ENCODE measurements around the gene RIPK3.

The RIPK3 gene

DNA sequence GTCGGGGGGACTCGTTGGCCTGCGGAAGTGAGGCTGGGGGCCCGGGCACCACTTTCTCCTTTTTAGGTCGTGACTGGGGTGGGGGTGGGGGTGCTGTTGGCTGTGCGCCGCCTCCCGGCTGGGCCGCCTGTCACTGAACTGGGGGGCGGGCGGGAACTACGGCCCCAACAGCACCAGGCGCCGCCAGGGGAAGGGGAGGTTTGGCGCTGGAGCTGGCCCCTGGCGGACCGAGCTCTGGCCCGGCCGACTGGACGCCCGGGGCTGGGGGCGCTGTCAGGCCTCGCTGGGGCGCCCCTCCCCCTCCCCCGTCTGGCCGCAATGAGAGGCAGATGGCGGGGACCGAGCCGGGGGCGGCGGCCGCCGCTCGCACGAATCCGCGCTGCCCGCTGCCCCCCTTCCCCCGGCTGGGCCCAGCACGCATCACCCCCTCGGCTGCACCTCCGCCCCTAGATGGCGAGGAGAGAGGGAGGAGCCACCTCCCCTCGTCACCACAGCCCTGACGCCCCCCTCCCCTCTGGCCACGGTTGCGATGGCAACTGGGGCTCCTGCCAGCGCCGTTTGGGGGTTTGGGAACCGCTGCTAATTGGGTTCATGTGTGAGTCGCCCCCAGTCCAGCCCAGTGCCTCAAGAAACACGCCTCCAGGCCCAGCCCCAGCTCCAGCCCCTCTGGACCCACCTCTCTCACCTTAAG, 28.9 kb upstream of the RIPK3 start:
- Histone ChIP-seq H3K9ac (ENCODE audit: low read length in 2 of 2) (peak overlapping the region; percentile 91 to 99), H3K4me1 (ENCODE audit: control insufficient read depth, insufficient read depth, low read length) (peaks cover 39% of the 10 kb centered on the region), H3K4me3 (ENCODE audit: low read length in 2 of 2) (peak overlapping the region; percentile 77 to 80), H3K9me3 (ENCODE audit: control insufficient read depth in 2 of 2, low read length in 2 of 2) (no peaks in the 10 kb centered on the region), H3K27ac (ENCODE audit: low read length) (peak overlapping the region; percentile 99), H3K36me3 (ENCODE audit: control insufficient read depth in 2 of 2, insufficient read depth in 2 of 2, low read length in 2 of 2) (peaks cover 12 to 15% of the 10 kb centered on the region in 2 donors), H3K27me3 (ENCODE audit: control insufficient read depth in 1 of 2, insufficient read depth in 2 of 2, low read length in 2 of 2) (no peaks in the 10 kb centered on the region)

DNA sequence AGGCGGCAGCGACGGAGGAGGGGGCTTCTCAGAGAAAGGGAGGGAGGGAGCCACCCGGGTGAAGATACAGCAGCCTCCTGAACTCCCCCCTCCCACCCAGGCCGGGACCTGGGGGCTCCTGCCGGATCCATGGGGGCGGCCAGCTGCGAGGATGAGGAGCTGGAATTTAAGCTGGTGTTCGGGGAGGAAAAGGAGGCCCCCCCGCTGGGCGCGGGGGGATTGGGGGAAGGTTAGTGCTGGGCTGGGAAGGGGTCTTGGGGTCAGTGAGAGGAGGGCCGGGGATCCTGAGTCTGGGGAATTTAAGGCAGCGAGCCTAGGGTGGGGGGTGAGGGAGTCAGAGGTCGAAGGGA, 28.4 kb upstream of the RIPK3 start:
- no peaks in the 10 kb centered on the region for H3K27me3 ChIP-seq (ENCODE audit: control insufficient read depth in 1 of 2, insufficient read depth in 2 of 2, low read length in 2 of 2)
- peak overlapping the region; percentile 77 to 80 for H3K4me3 ChIP-seq (ENCODE audit: low read length in 2 of 2)
- peak overlapping the region; percentile 99 for H3K27ac ChIP-seq (ENCODE audit: low read length)
- peaks cover 7 to 10% of the 10 kb centered on the region in 2 donors for H3K36me3 ChIP-seq (ENCODE audit: control insufficient read depth in 2 of 2, insufficient read depth in 2 of 2, low read length in 2 of 2)
- H3K9ac ChIP-seq (ENCODE audit: low read length in 2 of 2) = peak overlapping the region; percentile 91 to 99
- H3K4me1 ChIP-seq (ENCODE audit: control insufficient read depth, insufficient read depth, low read length) = peaks cover 39% of the 10 kb centered on the region
- no peaks in the 10 kb centered on the region for H3K9me3 ChIP-seq (ENCODE audit: control insufficient read depth in 2 of 2, low read length in 2 of 2)

DNA sequence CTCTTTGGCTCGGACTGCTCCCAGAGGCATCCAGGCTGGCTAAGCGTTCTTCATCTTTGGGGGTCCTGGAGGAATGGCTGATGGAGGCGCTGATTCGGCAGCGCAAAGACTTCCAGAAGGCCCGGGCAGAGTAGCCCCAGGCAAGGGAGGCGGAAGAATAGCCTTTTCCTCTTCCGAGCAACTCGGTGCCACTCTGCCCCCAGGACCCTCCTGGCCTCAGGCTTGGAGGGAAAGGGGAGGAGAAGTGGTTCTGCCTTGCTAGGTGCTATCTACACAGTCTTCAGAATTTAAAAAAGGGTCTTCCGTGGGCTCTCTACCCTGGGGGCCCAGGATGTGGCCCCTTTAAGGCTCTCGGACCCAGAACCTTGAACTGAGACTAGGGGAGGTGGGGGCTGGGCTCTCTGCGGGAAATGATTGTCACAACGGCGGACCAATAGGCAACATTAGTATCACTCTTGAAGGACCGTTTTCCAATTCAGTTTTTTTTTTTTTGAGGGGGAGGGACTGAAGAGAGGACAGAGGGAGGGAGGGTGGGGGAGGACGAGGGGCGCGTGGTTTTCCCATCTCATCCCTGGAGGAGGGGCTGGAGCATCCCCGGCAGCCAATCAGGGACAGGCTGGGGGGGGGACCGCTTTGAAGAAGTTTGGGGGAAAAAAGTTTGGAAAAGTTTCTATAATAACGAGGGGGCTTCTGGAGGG, 27.9 kb upstream of the RIPK3 start, which contains the start of gene NFATC4:
Gene NFATC4, plus strand, starts transcription at position 671 of the 698 bp plus-strand sequence. CDS start 157 bp downstream, outside the sequence.
- Histone ChIP-seq H3K9me3 (ENCODE audit: control insufficient read depth in 2 of 2, low read length in 2 of 2) (no peaks in the 10 kb centered on the region), H3K9ac (ENCODE audit: low read length in 2 of 2) (peak within 1 kb of the TSS; percentile 91 to 99), H3K4me1 (ENCODE audit: control insufficient read depth, insufficient read depth, low read length) (peaks cover 39% of the 10 kb centered on the region), H3K27me3 (ENCODE audit: control insufficient read depth in 1 of 2, insufficient read depth in 2 of 2, low read length in 2 of 2) (no peaks in the 10 kb centered on the region), H3K36me3 (ENCODE audit: control insufficient read depth in 2 of 2, insufficient read depth in 2 of 2, low read length in 2 of 2) (peaks cover 1 to 7% of the 10 kb centered on the region in 2 donors), H3K4me3 (ENCODE audit: low read length in 2 of 2) (peak within 1 kb of the TSS; percentile 80 to 87), H3K27ac (ENCODE audit: low read length) (peak within 1 kb of the TSS; percentile 99)

DNA sequence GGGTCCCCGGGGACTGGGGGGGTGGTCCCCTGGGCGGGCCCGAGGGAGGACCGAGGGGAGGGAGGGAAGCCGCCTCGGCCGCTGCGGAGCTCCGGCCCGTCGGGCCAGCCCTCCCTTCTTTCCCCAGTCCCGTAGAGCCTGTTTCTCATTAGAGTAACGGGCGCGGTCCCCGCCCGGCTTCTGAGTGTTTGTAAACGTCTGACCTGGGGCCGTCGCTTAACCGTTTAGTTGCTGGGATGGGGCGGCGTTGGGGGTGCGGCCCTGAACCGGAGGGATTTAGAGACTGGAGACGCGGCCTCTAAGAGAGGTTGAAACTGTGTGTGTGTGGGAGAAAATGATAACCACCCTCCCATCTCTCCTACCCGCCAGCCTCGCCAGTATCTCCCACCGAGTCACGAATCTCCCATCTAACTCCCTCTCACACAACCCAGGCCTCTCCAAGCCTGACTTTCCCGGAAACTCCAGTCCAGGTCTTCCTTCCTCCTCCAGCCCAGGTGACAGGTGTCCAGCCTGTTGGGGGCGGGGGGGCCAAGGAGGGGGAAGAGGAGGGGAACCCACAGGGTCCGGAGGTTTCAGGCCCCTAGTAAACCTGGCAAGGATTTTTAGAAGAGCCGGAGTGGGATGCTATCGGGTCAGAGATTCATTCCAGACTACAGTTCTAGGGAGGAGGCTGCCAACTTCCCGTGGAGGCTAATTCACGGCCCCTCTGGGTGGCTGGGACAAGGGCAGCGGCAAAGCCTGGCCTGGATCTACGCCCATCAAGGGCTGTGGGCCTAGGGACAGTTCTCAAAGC, 27.1 kb upstream of the RIPK3 start:
- Histone ChIP-seq H3K27me3 (ENCODE audit: control insufficient read depth in 1 of 2, insufficient read depth in 2 of 2, low read length in 2 of 2) (no peaks in the 10 kb centered on the region), H3K4me1 (ENCODE audit: control insufficient read depth, insufficient read depth, low read length) (peaks cover 39% of the 10 kb centered on the region), H3K27ac (ENCODE audit: low read length) (peak overlapping the region; percentile 99), H3K9ac (ENCODE audit: low read length in 2 of 2) (peak overlapping the region; percentile 91 to 99), H3K9me3 (ENCODE audit: control insufficient read depth in 2 of 2, low read length in 2 of 2) (no peaks in the 10 kb centered on the region), H3K4me3 (ENCODE audit: low read length in 2 of 2) (peak overlapping the region; percentile 76 to 87), H3K36me3 (ENCODE audit: control insufficient read depth in 2 of 2, insufficient read depth in 2 of 2, low read length in 2 of 2) (peaks cover 0 to 5% of the 10 kb centered on the region in 2 donors)

DNA sequence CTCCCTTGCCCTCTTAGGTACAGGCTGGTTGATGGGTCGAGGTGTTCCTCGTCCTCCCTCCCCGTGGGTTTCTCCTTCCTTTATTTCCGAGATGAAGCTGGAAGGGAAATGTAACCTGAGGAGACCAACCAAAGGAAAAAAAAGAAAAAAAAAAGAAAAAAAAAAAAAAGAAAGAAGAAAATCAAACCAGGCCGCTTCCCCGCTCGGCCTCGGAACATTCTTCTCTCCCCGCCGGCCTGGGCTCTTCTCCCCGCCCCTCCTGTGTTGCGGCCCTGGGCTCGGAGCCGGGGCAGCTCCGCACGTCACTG, 26.6 kb upstream of the RIPK3 start:
- H3K27ac ChIP-seq (ENCODE audit: low read length) = peak overlapping the region; percentile 99
- peak overlapping the region; percentile 91 to 99 for H3K9ac ChIP-seq (ENCODE audit: low read length in 2 of 2)
- H3K4me3 ChIP-seq (ENCODE audit: low read length in 2 of 2) = peak overlapping the region; percentile 76 to 87
- no peaks in the 10 kb centered on the region for H3K9me3 ChIP-seq (ENCODE audit: control insufficient read depth in 2 of 2, low read length in 2 of 2)
- H3K27me3 ChIP-seq (ENCODE audit: control insufficient read depth in 1 of 2, insufficient read depth in 2 of 2, low read length in 2 of 2) = no peaks in the 10 kb centered on the region
- peaks cover 37% of the 10 kb centered on the region for H3K4me1 ChIP-seq (ENCODE audit: control insufficient read depth, insufficient read depth, low read length)
- peaks cover 0 to 3% of the 10 kb centered on the region in 2 donors for H3K36me3 ChIP-seq (ENCODE audit: control insufficient read depth in 2 of 2, insufficient read depth in 2 of 2, low read length in 2 of 2)

DNA sequence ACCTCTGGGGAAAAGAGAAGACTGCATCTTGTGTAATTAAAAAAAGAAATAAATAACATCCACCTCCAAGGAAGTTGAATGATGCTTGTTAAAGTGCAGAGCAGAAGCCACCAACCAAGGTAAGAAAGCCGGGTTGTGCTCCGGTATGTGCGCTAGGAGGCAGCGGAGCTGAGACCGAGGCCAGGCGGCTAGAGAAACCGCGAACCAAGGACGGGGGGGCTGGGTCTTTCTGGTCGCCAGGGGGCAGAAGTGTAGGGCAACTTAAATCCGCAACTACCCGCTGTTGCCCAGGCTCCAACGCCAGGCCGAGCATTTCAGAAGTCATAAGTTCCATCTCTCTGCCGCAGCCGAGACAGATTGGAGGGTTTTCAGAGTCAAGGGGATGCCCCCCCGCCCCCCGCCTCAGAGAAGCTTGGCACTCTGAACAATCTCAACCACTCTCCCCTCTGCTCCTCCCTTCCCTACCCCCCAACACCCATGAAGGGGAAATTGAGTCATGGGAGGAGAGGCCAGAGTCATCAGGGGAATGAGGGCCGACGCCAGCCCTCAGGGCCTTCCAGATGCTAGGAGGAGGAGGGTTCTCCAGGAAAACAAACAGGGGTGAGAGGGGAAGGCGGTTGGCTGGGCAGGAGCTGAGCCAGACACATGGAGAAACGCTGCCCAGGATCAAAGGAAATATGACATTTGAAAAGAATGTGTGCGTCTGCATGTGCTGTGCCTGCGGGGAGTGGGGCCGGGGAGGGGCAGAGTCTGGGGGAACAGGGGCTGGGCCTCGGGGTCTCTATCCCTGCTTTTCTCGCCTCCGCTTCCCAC, 26.0 kb upstream of the RIPK3 start:
- H3K9me3 ChIP-seq (ENCODE audit: control insufficient read depth in 2 of 2, low read length in 2 of 2) = no peaks in the 10 kb centered on the region
- peak overlapping the region; percentile 47 to 76 for H3K4me3 ChIP-seq (ENCODE audit: low read length in 2 of 2)
- peak overlapping the region; percentile 99 for H3K27ac ChIP-seq (ENCODE audit: low read length)
- peak overlapping the region; percentile 91 to 99 for H3K9ac ChIP-seq (ENCODE audit: low read length in 2 of 2)
- no peaks in the 10 kb centered on the region for H3K27me3 ChIP-seq (ENCODE audit: control insufficient read depth in 1 of 2, insufficient read depth in 2 of 2, low read length in 2 of 2)
- peaks cover 37% of the 10 kb centered on the region for H3K4me1 ChIP-seq (ENCODE audit: control insufficient read depth, insufficient read depth, low read length)
- peaks cover 0 to 1% of the 10 kb centered on the region in 2 donors for H3K36me3 ChIP-seq (ENCODE audit: control insufficient read depth in 2 of 2, insufficient read depth in 2 of 2, low read length in 2 of 2)

DNA sequence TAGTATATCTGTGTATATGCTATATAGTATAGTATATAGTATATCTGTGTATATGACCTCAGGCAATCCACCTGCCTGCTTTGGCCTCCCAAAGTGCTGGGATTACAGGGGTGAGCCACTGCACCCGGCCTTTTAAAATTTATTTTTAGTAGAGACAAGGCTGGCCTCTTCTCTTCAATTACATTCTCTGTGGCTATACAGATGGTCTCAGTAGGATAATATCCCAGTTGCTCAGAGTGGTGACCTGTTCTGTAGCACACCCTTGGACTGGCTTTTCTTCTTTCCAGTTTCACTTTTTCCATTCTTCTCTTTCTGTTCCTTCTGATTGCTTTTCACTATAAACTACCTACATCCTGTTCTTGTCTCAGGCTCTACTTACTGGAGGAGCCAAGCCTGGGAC, 25.1 kb upstream of the RIPK3 start:
- Histone ChIP-seq H3K36me3 (ENCODE audit: control insufficient read depth in 2 of 2, insufficient read depth in 2 of 2, low read length in 2 of 2) (no peaks in the 10 kb centered on the region), H3K4me3 (ENCODE audit: low read length in 2 of 2) (no peak overlapping the region), H3K27ac (ENCODE audit: low read length) (peak overlapping the region; percentile 99), H3K27me3 (ENCODE audit: control insufficient read depth in 1 of 2, insufficient read depth in 2 of 2, low read length in 2 of 2) (no peaks in the 10 kb centered on the region), H3K9me3 (ENCODE audit: control insufficient read depth in 2 of 2, low read length in 2 of 2) (no peaks in the 10 kb centered on the region), H3K4me1 (ENCODE audit: control insufficient read depth, insufficient read depth, low read length) (peaks cover 32% of the 10 kb centered on the region), H3K9ac (ENCODE audit: low read length in 2 of 2) (peak overlapping the region in 1 of 2 donors; percentile 99)

DNA sequence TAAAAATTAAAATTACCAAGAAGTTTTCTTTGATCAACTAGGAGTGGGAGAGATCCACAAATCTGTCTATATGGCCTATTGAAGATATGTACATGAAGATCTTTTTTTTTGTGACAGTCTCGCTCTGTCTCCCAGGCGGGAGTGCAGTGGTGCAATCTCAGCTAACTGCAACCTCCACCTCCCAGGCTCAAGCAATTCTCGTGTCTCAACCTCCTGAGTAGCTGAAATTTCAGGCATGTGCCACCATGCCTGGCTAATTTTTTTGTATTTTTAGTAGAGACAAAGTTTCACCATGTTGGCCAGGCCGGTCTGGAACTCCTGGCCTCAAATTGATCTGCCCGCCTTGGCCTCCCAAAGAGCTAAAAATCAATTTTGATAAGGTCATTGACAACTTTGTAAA, 23.6 kb upstream of the RIPK3 start:
- H3K27ac ChIP-seq (ENCODE audit: low read length) = no peak overlapping the region
- no peaks in the 10 kb centered on the region for H3K36me3 ChIP-seq (ENCODE audit: control insufficient read depth in 2 of 2, insufficient read depth in 2 of 2, low read length in 2 of 2)
- H3K9me3 ChIP-seq (ENCODE audit: control insufficient read depth in 2 of 2, low read length in 2 of 2) = no peaks in the 10 kb centered on the region
- H3K27me3 ChIP-seq (ENCODE audit: control insufficient read depth in 1 of 2, insufficient read depth in 2 of 2, low read length in 2 of 2) = no peaks in the 10 kb centered on the region
- peaks cover 19% of the 10 kb centered on the region for H3K4me1 ChIP-seq (ENCODE audit: control insufficient read depth, insufficient read depth, low read length)
- no peak overlapping the region for H3K9ac ChIP-seq (ENCODE audit: low read length in 2 of 2)
- H3K4me3 ChIP-seq (ENCODE audit: low read length in 2 of 2) = no peak overlapping the region

DNA sequence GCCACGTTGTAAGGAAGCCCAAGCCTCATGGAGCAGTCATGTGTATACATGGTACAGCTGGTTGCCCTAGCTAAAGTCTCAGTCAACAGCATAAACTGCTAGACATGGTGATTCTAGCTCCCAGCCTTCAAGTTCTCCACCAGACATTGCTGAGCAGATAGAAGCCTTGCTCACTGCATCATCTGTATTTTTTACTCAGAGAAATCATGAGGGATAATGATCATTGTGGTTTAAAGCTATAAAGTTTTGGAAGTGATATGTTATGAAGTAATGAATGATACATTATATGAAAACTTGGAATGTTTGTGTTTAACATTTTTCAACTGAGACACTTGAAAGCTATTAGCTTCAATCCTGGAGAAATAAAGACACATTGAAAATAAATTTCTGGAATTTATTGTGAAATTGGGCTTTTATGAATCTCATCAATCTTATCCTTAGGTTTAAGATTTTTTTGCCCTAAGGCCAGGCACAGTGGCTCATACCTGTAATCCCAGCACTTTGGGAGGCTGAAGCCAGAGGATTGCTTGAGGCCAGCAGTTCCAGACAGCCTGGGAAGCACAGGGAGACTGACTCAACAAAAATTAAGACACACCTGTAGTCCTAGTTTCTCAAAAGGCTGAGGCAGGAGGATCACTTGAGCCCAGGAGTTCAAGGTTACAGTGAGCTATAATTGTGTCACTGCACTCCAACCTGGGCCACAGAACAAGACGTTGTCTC, 22.6 kb upstream of the RIPK3 start:
- Histone ChIP-seq H3K36me3 (ENCODE audit: control insufficient read depth in 2 of 2, insufficient read depth in 2 of 2, low read length in 2 of 2) (no peaks in the 10 kb centered on the region), H3K27me3 (ENCODE audit: control insufficient read depth in 1 of 2, insufficient read depth in 2 of 2, low read length in 2 of 2) (no peaks in the 10 kb centered on the region), H3K4me3 (ENCODE audit: low read length in 2 of 2) (no peak overlapping the region), H3K9ac (ENCODE audit: low read length in 2 of 2) (no peak overlapping the region), H3K27ac (ENCODE audit: low read length) (no peak overlapping the region), H3K4me1 (ENCODE audit: control insufficient read depth, insufficient read depth, low read length) (peaks cover 15% of the 10 kb centered on the region), H3K9me3 (ENCODE audit: control insufficient read depth in 2 of 2, low read length in 2 of 2) (no peaks in the 10 kb centered on the region)

DNA sequence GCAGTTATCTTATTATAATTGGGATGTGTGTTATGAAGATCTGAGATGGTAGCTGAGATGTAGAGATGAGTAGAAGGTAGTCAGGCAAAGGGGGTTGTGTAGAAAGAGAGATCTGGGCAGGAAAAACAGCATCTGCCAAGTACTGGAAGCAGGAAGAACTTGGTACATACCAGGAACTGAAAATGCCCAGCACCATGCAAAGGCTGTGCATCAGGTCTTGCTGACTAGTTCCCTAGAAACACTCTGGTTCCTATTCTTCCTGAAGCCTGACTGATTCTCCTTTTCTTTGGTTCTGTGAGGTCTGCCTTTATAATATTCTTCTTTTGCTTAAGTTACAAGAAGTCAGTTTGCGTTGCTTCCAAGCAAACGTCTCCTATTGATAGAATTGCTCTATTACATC, 21.5 kb upstream of the RIPK3 start:
- no peaks in the 10 kb centered on the region for H3K36me3 ChIP-seq (ENCODE audit: control insufficient read depth in 2 of 2, insufficient read depth in 2 of 2, low read length in 2 of 2)
- H3K27me3 ChIP-seq (ENCODE audit: control insufficient read depth in 1 of 2, insufficient read depth in 2 of 2, low read length in 2 of 2) = no peaks in the 10 kb centered on the region
- no peak overlapping the region for H3K4me3 ChIP-seq (ENCODE audit: low read length in 2 of 2)

More for the DNA sequence above, 21.5 kb upstream of the RIPK3 start:
- Histone ChIP-seq H3K9ac (ENCODE audit: low read length in 2 of 2) (no peak overlapping the region), H3K4me1 (ENCODE audit: control insufficient read depth, insufficient read depth, low read length) (peaks cover 6% of the 10 kb centered on the region), H3K9me3 (ENCODE audit: control insufficient read depth in 2 of 2, low read length in 2 of 2) (no peaks in the 10 kb centered on the region), H3K27ac (ENCODE audit: low read length) (no peak overlapping the region)

Measured in stomach smooth muscle (tissue), 2 donors.